ENCODE data around the gene DERL3.

DERL3 gene

DNA sequence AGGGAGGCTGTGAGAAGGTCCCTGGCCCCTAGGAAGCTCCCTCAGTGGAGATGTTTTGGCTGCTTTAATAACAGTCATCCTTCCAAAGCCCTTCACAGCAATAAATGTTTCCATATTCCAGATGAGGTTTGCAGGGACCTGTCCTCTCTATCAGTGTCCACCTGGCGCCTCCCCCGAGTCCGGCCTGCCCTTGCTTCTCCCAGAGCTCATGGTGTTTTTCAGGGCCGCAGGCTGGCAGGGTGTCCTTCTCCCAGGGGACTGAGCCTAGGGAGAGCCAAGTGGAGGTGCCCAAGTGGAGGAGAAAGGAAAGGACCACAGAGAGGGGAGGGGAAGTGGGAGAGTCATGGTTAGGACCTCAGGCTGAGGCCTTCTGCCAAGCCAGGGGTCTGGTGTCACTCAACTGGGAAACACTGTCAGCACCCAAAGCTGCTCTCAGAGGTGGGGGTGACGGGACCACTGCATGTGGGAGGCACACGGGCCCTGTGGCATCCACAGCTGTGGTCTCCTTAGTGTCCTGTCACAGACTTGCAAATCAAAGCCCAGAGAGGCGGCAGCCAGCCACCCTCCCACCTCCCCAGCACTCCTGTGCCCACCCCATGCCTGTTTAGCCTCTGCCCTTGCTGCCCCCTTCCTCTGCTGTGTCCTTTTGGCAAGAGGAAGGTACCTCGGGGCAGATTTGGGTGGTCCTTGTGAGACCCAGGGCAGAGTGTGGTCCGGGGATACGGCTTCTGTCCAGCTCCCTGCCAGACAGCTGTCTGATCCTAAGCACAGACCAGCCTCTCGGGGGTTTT, 6.4 kb downstream of the DERL3 start:
- no peak for DNase-seq

DNA sequence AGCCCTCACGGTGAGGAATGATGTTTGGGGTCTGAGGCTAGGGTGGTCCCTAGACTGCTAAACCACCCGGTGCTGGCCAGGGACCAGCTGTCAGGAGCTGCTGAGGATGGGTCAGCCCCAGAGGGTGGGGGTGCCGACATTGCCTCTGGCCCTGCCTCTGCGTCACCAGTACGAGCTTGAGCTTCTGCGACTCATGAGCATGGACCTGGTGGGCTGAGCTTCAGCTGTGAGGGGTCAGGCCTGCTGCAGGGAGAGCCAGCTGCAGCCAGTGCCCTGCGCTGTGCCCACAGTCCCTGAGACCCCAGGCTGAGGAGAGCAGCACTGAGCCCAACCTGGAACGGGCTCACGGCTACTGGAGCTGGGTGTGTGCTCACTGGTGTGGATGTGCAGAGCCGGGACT, 7.0 kb downstream of the DERL3 start:
- DNase-seq, result no peak

DNA sequence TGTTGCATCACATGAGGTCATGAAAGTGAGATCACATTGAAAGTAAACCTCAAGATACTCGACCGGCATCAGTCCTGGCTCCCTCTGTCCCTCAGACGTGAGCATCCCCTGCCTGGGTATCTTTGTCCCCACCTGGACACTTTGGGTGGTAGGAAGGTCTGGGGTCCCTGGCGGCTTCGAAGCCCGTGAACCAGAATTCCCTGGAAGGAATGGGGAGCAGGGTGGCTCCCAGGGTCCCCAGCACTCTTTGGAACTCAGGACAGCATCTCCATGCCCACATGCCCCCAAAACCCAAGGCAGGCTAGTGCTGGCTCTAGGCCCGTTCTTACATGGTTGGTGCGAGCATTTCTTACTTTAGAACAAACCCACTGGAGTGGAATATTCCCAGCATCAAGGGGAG, 7.5 kb downstream of the DERL3 start:
- DNase-seq, result no peak

DNA sequence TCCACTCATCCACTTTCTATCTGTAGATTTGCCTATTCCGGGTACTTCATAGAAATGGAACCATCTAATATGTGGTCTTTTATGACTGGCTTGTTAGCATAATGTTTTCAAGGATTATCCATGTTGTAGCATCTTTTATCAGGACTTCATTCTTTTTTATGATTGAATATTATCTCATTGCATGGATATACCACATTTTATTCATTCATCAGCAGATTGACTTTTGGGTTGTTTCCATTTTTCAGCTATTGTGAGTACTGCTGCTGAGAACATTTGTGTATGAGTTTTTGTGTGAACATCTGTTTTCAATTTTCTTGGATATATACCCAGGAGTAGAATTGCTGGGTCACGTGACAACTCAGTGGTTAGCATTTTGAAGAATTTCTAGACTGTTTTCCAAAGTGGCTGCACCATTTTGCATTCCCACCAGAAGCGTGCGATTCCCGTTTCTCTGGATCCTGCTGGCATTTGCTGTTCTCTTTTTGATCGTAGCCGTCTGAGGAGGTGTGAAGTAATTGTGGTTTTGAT, 8.9 kb downstream of the DERL3 start:
- no peak for DNase-seq

DNA sequence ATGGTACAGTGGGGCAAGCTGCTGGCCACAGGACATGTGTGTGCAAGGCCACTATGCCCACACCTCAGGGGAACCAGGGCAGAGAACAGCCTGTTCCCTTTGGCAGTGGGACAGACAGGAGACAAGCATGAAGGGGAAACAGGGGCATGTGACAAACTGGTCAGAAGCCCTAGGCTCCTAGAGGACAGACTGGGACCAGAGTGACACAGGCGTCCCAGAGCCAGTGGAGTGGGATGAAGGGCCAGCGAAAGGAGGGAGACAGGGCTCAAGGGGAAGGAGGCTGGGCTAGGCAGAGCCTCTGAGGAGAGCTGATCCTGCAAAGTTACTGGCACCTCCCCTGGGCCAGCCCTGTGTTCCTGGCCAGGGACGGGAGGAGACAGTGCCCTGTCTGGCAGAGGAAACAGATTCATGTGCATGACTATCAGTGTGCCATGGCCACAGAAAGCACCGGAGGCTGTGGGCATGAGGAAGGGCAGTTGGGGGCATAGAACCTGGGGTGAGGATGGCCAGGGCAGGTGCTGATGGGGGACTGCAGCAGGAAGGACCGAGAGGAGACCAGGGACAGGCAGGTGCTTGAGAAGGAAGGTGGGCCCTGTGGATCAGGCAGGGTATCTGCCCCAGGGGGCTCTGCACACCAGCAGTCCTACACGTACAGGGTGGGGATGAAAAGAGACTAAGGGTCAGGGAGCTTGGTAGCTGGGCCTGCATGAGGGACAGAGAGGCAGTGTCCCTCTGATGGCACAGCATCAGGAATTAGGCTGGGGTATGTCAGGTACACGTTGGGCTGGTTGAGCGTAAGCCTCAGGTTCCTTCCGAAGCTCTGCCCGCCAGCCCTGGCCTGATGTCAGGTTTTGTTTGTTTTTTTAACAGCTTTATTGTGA, 9.8 kb downstream of the DERL3 start:
- DNase-seq, result peak in 7 of 56 donors; percentile 20 to 49 (median 25)

DNA sequence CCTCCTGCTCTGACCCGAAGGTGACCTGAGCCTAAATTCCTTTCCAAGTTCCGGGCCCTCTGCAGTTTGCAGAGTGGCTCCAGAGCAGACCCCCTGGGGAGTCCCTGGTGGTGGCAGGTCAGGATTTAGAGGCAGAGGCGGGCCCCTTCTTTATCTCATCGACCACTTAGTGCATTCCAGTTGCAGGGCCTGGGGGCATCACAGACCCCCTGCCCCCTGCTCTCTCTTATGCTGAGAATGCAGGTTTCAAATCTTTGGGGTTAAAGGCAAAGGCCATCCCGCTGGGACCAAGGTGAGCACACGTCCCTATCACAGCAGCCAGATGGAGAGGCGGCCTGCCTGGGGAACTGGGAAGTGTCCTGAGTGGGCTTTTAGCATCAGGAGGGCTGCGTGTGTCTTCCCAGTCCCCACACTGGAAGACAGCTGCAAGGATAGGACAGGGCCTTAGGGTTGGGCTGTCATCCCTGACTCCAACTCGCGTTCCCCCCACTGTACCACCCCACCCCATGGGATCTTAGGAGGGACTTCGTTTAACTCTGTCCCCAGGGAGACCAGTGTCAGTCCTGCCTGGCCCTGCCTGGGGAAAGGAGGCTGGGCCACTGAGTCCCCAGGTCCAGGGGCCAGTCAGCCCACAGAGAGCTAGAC, 11.3 kb downstream of the DERL3 start:
- DNase-seq, result no peak

DNA sequence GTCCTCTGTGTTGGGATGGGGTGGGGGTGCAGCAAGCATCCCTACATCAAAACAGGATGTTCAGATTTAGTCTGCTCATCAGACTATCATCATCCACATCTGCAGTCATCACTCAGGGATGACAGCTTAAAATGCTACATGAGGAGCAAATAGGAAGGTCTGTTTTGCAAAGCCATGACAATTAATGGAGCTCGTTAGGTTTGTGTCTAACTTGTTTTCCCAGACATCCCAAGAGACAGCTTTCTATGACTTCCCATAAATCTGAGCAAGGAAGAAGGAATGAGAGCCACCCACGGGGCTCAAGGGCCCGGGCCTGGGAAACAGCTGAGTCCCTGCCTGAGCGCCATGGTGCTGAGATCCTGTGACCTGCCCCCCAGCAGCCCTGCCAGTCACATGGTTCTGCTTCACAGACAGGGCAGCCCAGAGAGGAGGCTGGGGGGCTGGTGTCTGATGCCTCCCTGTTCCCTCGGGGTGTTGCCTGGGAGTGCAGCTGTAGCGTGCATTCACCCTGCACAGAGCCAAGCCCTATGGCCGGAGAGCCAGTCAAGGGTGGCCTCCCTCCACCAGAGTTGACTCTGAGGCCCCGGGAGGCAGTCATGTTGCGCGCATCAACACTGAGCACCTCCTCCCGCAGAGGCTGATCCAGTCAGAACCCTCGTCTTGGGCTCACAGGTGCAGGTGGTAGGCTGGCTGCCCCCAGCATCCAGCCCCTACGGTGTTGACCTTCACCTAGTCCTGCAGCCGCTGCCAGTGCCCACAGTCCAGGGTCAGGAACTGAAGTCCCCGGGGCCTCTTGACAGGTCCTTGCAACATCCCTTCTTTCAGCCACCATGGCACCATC, 12.1 kb downstream of the DERL3 start:
- DNase-seq, result no peak

DNA sequence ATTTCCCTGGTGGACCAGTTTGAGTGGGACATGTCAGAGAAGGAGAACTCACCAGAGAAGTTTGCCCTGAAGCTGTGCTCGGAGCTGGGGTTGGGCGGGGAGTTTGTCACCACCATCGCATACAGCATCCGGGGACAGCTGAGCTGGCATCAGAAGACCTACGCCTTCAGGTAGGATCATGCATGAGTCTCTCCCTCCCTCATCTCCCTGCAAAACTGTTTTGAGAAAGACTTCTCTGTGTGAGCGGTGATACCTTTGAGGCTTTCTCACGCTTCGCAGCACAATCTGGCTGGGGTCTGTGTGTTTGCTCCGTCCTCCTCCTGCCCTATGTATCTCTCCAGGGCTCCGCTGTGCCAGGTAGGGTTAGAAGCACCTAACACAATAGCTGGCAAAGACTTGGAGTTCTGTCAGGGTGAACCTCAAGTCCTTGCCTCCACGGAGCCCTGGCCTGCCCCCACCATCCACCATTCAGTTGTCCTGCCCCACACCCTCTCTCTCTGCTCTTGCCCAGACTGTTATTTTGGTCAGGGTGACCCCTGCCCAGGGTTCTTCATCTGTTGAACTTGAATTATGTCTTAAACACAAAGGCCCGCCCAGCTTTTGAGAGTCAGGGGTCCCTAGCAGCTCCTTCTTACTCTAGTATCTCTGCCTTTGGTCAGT, 13.4 kb downstream of the DERL3 start:
- DNase-seq, result no peak

DNA sequence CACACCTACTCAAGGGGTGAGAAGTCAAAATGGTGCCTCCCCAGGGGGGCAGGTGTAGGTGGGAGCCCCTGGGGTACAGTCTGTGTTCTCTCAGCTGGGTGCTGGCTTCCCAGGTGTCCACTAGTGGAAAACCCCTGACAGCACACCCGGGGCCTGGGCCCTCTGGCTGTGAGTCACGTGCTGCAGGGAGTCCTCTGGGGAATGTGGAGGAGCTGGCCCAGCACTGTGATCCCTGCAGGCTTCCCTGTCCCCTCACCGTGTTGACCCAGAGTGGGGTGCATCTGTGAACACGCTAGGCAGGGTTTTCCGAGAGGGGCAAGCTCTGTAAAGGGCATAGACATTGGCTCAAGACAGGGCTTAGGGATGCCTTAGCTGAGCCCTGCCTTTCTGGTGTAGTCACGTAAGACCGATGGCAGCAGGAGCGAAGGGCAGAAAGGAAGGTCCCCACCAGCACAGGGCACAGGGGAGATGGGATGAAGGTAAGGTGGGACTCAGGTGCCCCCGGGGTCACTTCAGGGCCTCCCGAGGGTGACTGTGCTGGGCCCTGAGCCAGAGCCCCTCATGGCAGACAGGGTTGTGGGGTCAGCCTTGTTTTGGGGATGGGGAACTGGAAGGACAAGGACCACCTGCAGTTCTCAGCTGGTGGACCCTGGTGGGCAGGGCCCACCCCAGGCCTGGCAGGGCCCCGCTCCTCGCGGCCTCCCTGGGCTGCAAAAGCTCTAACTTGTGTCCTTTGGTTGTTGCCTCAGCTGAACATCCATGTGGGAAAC, 14.1 kb downstream of the DERL3 start:
- no peak for DNase-seq

DNA sequence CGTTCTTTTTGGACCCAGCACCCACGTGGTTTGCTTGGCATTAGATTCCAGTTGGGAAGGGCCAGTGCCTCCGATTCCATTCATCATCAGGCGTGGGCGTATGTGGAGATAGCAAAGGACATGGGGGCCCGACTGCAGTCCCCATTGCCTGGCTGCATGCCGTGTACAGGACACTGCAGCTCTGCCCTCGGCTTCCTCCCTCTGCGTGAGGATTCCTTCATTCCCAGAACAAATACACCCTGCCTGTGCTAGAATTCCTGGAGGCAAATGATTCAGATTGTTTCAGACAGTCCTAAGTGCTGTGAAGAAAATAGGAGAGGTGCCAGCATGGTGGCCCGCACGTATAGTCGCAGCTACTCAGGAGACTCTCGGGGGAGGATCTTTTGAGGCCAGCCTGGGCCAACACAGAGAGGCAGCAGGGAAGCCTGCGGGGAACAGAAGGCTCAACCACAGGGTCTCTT, 15.4 kb downstream of the DERL3 start:
- DNase-seq, result no peak

DNA sequence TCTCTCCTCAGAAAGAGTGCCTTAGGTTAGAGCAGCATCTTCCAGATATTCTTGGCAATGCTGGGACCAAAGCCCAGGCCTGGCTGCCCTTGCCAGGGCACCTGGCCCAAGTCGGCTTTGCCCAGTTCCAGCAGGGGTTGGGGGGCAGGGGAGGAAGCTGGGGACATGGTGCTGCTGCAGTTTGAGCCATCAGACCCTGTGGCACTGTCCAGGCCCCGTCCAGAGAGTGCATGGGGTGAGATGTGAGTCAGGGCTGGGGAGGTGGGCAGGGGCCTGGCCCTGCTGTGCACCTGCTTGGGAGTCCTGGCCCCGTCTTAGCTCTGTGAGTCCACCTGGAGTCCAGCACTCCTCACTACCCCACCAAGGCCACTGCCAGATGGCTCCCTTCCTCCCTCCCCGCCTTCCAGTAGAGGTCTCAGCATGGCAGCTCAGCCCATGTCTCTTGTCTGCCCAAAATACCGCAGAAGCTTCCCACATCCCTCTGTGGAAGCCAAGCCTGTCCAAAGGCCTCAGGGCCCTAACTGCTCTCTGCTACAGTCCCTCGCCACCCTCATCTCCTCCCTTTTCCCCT, 16.6 kb downstream of the DERL3 start:
- DNase-seq, result peak in 11 of 56 donors; percentile 14 to 55 (median 38)

DNA sequence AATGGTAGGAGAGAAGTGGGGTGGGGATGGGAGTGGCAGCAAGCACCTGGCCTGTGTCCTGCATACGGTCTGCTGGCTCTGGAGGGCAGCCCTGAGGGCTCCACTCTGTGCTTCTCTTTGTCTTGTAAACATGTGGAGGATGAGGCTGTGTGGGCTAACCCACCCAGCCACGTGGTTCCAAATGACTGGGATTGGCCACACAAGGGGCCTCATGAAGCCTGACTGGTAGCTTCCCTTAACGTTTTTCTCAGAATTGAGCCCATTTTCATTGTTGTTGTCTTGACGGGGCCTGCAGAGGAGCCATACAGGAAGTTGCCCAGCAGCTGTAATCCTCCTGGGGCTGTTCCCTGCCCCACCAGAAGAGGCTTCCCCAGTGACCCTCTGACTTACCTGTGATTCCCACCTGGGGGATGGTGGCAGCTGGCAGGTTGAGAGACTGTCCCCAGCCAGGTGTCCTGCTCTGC, 18.0 kb downstream of the DERL3 start:
- DNase-seq, result no peak

DNA sequence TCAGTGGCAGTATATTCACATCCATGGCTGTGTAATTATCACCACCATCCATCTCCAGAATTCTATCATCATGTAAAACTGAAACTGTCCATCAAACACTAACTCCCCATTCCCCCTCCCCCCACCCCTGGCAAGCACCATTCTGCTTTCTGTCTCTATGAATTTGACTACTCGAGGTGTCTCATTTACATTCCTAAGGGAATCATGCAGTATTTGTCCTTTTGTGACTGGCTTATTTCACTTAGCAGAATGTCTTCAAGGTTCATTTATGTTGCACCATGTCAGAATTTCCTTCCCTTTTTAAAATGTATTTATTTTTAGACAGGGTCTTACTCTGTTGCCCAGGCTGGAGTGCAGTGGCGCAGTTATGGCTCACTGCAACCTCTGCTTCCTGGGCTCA, 20.3 kb downstream of the DERL3 start:
- DNase-seq, result no peak

DNA sequence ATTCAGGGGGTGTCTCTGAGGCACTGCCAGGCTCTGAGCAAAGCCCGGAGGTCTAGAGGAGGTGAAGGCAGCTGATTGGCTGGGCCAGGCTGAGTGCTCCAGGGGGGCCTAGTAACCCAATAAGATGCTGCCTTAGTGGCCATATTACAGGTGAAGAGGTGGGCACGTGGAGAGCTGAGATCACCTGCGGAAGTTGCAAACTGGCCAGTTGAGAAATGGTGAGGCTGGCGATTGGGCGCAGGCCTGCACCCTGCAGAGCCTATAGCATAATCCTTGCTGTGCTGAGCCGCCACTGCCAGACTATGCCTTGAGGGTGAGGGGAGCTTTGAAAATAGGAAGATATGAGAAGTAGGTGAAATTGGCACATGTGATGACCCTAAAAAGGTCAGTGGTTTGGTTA, 21.7 kb downstream of the DERL3 start:
- no peak for DNase-seq

DNA sequence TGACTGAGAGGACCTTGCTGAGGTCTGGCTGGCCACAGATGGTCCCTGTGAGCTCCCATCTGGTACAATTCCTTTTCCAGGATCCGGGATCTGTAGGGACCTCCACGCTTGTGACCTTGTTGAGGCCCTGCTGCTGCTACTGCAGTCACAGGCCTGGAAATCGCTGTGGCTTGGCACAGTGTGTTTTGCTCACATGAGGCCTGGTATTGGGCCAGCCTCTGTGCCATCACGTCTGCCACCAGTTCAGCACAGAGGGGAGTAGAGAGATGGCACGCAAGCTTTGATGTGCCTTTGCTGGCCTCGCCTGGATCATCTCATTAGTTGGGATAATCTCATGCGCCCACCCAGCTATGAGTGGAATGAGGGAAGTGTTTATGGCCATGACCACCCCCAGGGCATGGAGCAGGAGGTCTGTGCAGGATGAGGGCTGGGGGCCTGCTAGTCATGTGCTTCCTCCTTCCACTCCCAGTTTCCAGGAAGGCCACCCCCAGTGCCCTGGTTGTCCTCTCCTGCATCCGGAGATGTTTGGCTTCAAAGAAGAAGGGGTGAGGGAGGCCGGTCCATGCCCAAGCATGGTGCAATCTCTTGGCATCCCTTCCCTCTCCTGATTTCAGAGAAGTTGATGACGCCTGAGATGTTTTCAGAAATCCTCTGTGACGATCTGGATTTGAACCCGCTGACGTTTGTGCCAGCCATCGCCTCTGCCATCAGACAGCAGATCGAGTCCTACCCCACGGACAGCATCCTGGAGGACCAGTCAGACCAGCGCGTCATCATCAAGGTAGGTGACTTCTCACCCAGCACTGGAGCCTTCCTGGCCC, 22.4 kb downstream of the DERL3 start:
- DNase-seq, result peak in 23 of 56 donors; percentile 5 to 77 (median 50)

DNA sequence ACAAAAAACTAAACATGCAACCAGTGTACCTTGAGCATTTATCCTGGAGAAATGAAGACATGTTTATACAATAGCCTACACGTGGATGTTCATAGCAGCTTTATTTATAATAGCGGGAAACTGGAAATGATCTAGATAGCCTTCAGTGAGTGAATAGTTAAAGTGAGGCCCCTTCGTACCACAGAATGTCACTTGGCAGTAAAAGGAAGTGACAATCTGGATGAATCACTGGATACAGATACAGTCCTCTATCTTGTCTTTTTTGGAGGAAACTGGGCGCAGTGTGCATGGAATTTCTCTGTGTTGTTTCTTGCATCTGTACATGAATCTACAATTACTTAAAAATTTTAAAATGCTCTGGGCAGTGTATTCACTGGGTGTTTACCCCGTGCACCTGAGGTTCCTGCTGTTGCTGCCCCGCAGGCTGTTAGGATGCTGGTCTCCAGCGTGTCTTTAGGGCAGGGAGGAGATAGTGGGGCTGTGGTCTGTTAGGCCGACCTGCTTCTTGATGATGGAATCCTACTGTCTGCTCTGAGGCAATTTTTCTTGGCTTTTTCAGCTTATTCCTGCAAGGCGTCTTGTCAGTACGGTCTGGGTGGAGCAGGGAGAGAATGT, 23.2 kb downstream of the DERL3 start:
- DNase-seq, result no peak

DNA sequence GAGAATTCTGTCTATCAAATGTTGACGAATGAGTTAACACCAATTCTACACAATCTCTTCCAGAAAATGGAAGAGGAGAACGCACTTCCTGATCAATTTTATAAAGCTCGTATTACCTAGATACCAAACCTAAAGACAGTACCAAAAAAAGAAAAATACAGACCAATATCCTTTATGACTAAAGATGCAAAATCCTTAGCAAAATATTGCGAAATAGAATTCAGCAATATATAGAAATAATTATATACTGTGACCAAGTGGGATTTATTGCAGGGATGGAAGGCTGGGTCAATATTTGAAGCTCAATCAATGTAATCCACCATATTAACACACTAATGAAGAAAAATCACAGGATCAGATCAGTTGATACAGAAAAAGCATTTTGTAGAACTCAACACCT, 26.4 kb downstream of the DERL3 start:
- no peak for DNase-seq

DNA sequence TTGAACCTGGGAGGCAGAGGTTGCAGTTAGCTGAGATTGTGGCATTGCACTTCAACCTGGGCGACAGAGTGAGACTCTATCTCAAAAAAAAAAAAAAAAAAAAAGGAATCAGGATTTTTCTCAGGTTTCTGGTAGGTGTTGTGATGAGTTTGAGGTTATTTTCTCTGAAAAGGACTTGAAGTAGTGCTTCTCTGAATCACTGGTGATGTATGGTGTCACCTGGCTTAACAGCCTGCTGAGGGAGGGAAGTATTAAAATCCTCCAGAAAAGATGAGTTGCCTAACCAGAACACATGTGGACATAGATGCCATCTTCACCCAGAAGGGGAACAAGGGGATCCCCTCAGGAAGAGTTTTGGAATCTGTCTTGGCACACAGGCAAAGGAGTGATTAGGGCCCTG, 32.0 kb downstream of the DERL3 start:
- DNase-seq, result no peak
